PC-3 (cell line): ENCODE results near the gene MAPK7. TPM values are rescaled to one million over a fixed set of nuclear protein-coding genes. Genes with fewer than 3 reads are reported as not detected.

ENCODE experiments used
- ATAC-seq: fragments of 200-7000 bp; cut with Tn5 transposase; 2 replicates; pipeline ENCODE4 v1.9.1; 2020; ENCODE audit warnings: mild to moderate bottlenecking, moderate library complexity
- BruUV-seq: library from RNA; stranded (reverse); fragments of 400-500 nt; replicated peaks from 2 replicates; lab custom pipeline; 2021; lab: Mats Ljungman, UMichigan
- CTCF ChIA-PET: fragments of 300-600 bp; sonication (Branson Sonifier 250); formaldehyde crosslinking; loops from one replicate; lab custom pipeline; 2022; ENCODE audit warnings: antibody characterized with exemption; lab: Charles Lee
- POLR2A ChIA-PET: fragments of 300-600 bp; sonication (Branson Sonifier 250); formaldehyde crosslinking; loops from one replicate; lab custom pipeline; 2022; ENCODE audit warnings: antibody characterized with exemption; ENCODE audit not compliant: unreplicated experiment; lab: Charles Lee
- DNase-seq: peaks from one replicate; pipeline ENCODE4 v3.0.0-alpha.2; 2015
- H2AFZ ChIP-seq: fragments of 300-600 bp; sonication (generic); 2 replicates; pipeline ENCODE4 v1.6.0; 2016; ENCODE audit warnings: antibody characterized with exemption, low read length
- H3F3A ChIP-seq: fragments of 300-600 bp; sonication (generic); one replicate; pipeline ENCODE4 v1.6.0; 2017; ENCODE audit warnings: antibody characterized with exemption, low read length, control low read depth, mild to moderate bottlenecking; ENCODE audit not compliant: unreplicated experiment
- H3K27ac ChIP-seq: fragments of 300-600 bp; sonication (generic); 2 replicates; pipeline ENCODE4 v1.5.1; 2016; ENCODE audit warnings: mild to moderate bottlenecking, low read length
- H3K27me3 ChIP-seq: fragments of 300-600 bp; sonication (generic); 2 replicates; pipeline ENCODE4 v1.6.1; 2016; ENCODE audit warnings: low read length, mixed read lengths
- H3K36me3 ChIP-seq: fragments of 300-600 bp; sonication (generic); 2 replicates; pipeline ENCODE4 v1.6.1; 2016; ENCODE audit warnings: low read depth, mixed run types, low read length, mixed read lengths
- H3K4me1 ChIP-seq: fragments of 300-600 bp; sonication (generic); 2 replicates; pipeline ENCODE4 v1.5.1; 2016; ENCODE audit warnings: low read length; ENCODE audit not compliant: insufficient read depth
- H3K4me2 ChIP-seq: fragments of 300-600 bp; sonication (generic); 2 replicates; pipeline ENCODE4 v1.6.0; 2016; ENCODE audit warnings: low read length
- H3K4me3 ChIP-seq: fragments of 300-600 bp; sonication (generic); 2 replicates; pipeline ENCODE4 v1.5.1; 2016; ENCODE audit warnings: mild to moderate bottlenecking, low read length, mixed read lengths
- H3K79me2 ChIP-seq: fragments of 300-600 bp; sonication (generic); 2 replicates; pipeline ENCODE4 v1.6.1; 2017; ENCODE audit warnings: low read length, mixed read lengths
- H3K9ac ChIP-seq: fragments of 300-600 bp; sonication (generic); 2 replicates; pipeline ENCODE4 v1.6.0; 2016; ENCODE audit warnings: mild to moderate bottlenecking, low read length
- H3K9me2 ChIP-seq: fragments of 300-600 bp; sonication (generic); replicated peaks from 2 replicates; pipeline ENCODE4 v1.6.1; 2016; ENCODE audit warnings: mixed run types, low read length, mixed read lengths
- H3K9me3 ChIP-seq: fragments of 300-600 bp; sonication (generic); 2 replicates; pipeline ENCODE4 v1.6.1; 2016; ENCODE audit warnings: low read length, mixed read lengths
- H4K20me1 ChIP-seq: fragments of 300-600 bp; sonication (generic); 2 replicates; pipeline ENCODE4 v1.6.1; 2016; ENCODE audit warnings: low read length, mixed read lengths
- CTCF ChIP-seq: fragments of 300-600 bp; sonication (generic); conservative IDR thresholded peaks from 2 replicates; pipeline ENCODE4 v1.5.1; 2017; ENCODE audit warnings: antibody characterized with exemption, low read depth, mild to moderate bottlenecking, low read length
- EZH2 ChIP-seq: fragments of 300-600 bp; sonication (generic); IDR thresholded peaks from one replicate; pipeline ENCODE4 v1.6.1; 2017; ENCODE audit warnings: antibody characterized with exemption, mild to moderate bottlenecking, low read length; ENCODE audit not compliant: unreplicated experiment
- EZH2phosphoT487 ChIP-seq: fragments of 300-600 bp; sonication (generic); IDR thresholded peaks from 2 replicates; pipeline ENCODE4 v1.6.1; 2018; ENCODE audit warnings: mild to moderate bottlenecking, antibody characterized with exemption, low read length, borderline replicate concordance
- intact Hi-C: fragments of 100-400 bp; cut with micrococcal nuclease; formaldehyde crosslinking; loops from 2 replicates; pipeline ENCODE4 v1.9.0; 2023
- total RNA-seq: library from RNA; depleted of rRNA; stranded (reverse); fragments of >200 nt; gene quantifications from 2 replicates; pipeline ENCODE4 v1.2.3, GENCODE V29; 2014

MAPK7 gene
- total RNA-seq, 1 experiment from 2014 or later: 9.8 TPM

- Histone ChIP-seq H3K79me2 (no peaks in the 10 kb centered on the region), H3K9me3 (no peaks in the 10 kb centered on the region), H3K27me3 (no peaks in the 10 kb centered on the region), H3K9me2 (no peaks in the 10 kb centered on the region), H4K20me1 (no peaks in the 10 kb centered on the region), H3K9ac (no peak overlapping the region), H3K36me3 (no peaks in the 10 kb centered on the region), H2AFZ (no peak overlapping the region), H3K4me1 (peaks cover 8% of the 10 kb centered on the region), H3F3A (no peaks in the 10 kb centered on the region), H3K4me3 (no peak overlapping the region), H3K4me2 (no peak overlapping the region), H3K27ac (no peak overlapping the region)
- no TSS peak for BruUV-seq
- CTCF ChIA-PET: no interaction called here
- no peak for TF ChIP-seq EZH2
- TF ChIP-seq CTCF: no peak
- no peak for TF ChIP-seq EZH2phosphoT487
- DNase-seq (no peak), ATAC-seq (no peak)
- POLR2A ChIA-PET: no interaction called here
- intact Hi-C loops: no loop called here
Observed at GRCh38 chr17:19403021-19403420, 24.7 kb downstream of the MAPK7 start.

- H3K4me3 ChIP-seq: no peak overlapping the region
- H3F3A ChIP-seq: no peaks in the 10 kb centered on the region
- no peak overlapping the region for H2AFZ ChIP-seq
- H4K20me1 ChIP-seq: no peaks in the 10 kb centered on the region
- H3K79me2 ChIP-seq: no peaks in the 10 kb centered on the region
- DNase-seq (no peak), ATAC-seq (no peak)
- intact Hi-C loops: no loop called here
- no peaks in the 10 kb centered on the region for H3K9me2 ChIP-seq
- H3K27me3 ChIP-seq: no peaks in the 10 kb centered on the region
- CTCF ChIA-PET: no interaction called here
- no peaks in the 10 kb centered on the region for H3K9me3 ChIP-seq
- no peaks in the 10 kb centered on the region for H3K4me1 ChIP-seq
- H3K9ac ChIP-seq: no peak overlapping the region
- no peak overlapping the region for H3K27ac ChIP-seq
- H3K36me3 ChIP-seq: no peaks in the 10 kb centered on the region
- H3K4me2 ChIP-seq: no peak overlapping the region
- no TSS peak for BruUV-seq
- POLR2A ChIA-PET: no interaction called here
- TF ChIP-seq CTCF (no peak), EZH2phosphoT487 (no peak), EZH2 (no peak)
Observed at GRCh38 chr17:19404264-19404663, 26.0 kb downstream of the MAPK7 start.

DNA sequence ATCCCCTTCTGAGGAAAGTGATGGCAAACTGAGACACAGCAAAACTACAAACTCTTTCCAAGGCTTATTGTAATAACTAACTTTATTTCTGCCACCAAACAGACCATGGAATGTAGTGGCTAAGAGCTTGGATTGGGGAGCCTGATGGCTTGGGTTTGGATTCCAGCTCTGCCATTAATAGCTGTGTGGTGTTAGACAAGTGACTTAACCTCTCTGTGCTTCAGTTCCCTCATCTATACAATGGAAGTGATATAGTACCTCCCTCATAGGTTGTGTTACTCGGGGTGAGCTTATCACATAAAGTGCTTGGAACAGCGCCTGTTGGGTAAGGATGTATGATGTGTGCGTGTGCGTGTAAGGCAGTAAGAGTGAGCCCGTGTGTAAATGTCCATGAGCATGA, 26.8 kb downstream of the MAPK7 start:
- H3K9me2 ChIP-seq: no peaks in the 10 kb centered on the region
- no peak for TF ChIP-seq EZH2
- H3K79me2 ChIP-seq: no peaks in the 10 kb centered on the region
- H3K27ac ChIP-seq: no peak overlapping the region
- no TSS peak for BruUV-seq
- no peak overlapping the region for H2AFZ ChIP-seq
- H3K4me1 ChIP-seq: no peaks in the 10 kb centered on the region
- H3K27me3 ChIP-seq: no peaks in the 10 kb centered on the region
- ChIA-PET CTCF (no interaction called here), POLR2A (no interaction called here)
- H3F3A ChIP-seq: no peaks in the 10 kb centered on the region
- no peak overlapping the region for H3K4me2 ChIP-seq
- H3K4me3 ChIP-seq: no peak overlapping the region
- H3K9ac ChIP-seq: no peak overlapping the region
- no peak for DNase-seq
- H4K20me1 ChIP-seq: no peaks in the 10 kb centered on the region
- H3K9me3 ChIP-seq: no peaks in the 10 kb centered on the region
- intact Hi-C loops: no loop called here
- H3K36me3 ChIP-seq: no peaks in the 10 kb centered on the region
- ATAC-seq: no peak
